Measurements from ENCODE around the gene VPS13D.

- TF ChIP-seq CTCF (IDR thresholded peaks at IDR 0.05 in 8 of 11, conservative IDR thresholded peaks at IDR 0.05 in 3 of 11), result no peak
- TF ChIP-seq POLR2A (IDR thresholded peaks at IDR 0.05), result no peak
These were observed 114.9 kb downstream of the VPS13D start for GRCh38 chr1:12344596-12345349.
